OCI-LY1 (cell line): Measurements from ENCODE around the gene CST4.

Experiments used
- H2AFZ ChIP-seq: fragments of 200-600 bp; sonication (generic), shearing (Covaris generic); 2 replicates; pipeline ENCODE4 v1.6.0; 2014; ENCODE audit warnings: antibody characterized with exemption, mild to moderate bottlenecking, low read length
- H3F3A ChIP-seq: fragments of 200-600 bp; sonication (generic), shearing (Covaris generic); 2 replicates; pipeline ENCODE4 v1.6.0; 2014; ENCODE audit warnings: mild to moderate bottlenecking, antibody characterized with exemption, low read length, moderate library complexity; ENCODE audit not compliant: insufficient read depth
- H3K27ac ChIP-seq: fragments of 200-600 bp; sonication (generic); 2 replicates; pipeline ENCODE4 v1.5.1; 2014; ENCODE audit warnings: low read length, mixed run types, mild to moderate bottlenecking, low read depth; ENCODE audit not compliant: poor library complexity, severe bottlenecking
- H3K27me3 ChIP-seq: fragments of 200-600 bp; sonication (generic); 2 replicates; pipeline ENCODE4 v1.6.0; 2014; ENCODE audit warnings: antibody characterized with exemption, mild to moderate bottlenecking, low read length, moderate library complexity; ENCODE audit not compliant: insufficient read depth
- H3K36me3 ChIP-seq: fragments of 200-600 bp; sonication (generic); 2 replicates; pipeline ENCODE4 v1.6.1; 2014; ENCODE audit warnings: mild to moderate bottlenecking, antibody characterized with exemption, low read length, moderate library complexity, mixed read lengths; ENCODE audit not compliant: insufficient read depth
- H3K4me1 ChIP-seq: fragments of 200-600 bp; sonication (generic); 2 replicates; pipeline ENCODE4 v1.5.1; 2014; ENCODE audit warnings: mild to moderate bottlenecking, low read length, moderate library complexity; ENCODE audit not compliant: insufficient read depth, severe bottlenecking
- H3K4me2 ChIP-seq: fragments of 200-600 bp; sonication (generic), shearing (Covaris generic); 2 replicates; pipeline ENCODE4 v1.6.1; 2014; ENCODE audit warnings: low read length
- H3K4me3 ChIP-seq: fragments of 200-600 bp; sonication (generic); 2 replicates; pipeline ENCODE4 v1.5.1; 2014; ENCODE audit warnings: low read length, low read depth, mild to moderate bottlenecking, mixed read lengths; ENCODE audit not compliant: poor library complexity, severe bottlenecking
- H3K79me2 ChIP-seq: fragments of 200-600 bp; shearing (Covaris generic); 2 replicates; pipeline ENCODE4 v1.6.1; 2016; ENCODE audit warnings: mixed run types, low read length, mixed read lengths; ENCODE audit not compliant: insufficient read depth
- H3K9ac ChIP-seq: fragments of 200-600 bp; sonication (generic), shearing (Covaris generic); 2 replicates; pipeline ENCODE4 v1.6.1; 2014; ENCODE audit warnings: mild to moderate bottlenecking, low read length, mixed read lengths
- H3K9me2 ChIP-seq: fragments of 200-600 bp; sonication (generic), shearing (Covaris generic); 2 replicates; pipeline ENCODE4 v1.6.1; 2014; ENCODE audit warnings: low read depth, mild to moderate bottlenecking, low read length, mixed read lengths
- H3K9me3 ChIP-seq: fragments of 200-600 bp; shearing (Covaris generic); 2 replicates; pipeline ENCODE4 v1.6.1; 2014; ENCODE audit warnings: low read length, mixed read lengths
- H4K20me1 ChIP-seq: fragments of 200-600 bp; sonication (generic), shearing (Covaris generic); 2 replicates; pipeline ENCODE4 v1.6.0; 2016; ENCODE audit warnings: mild to moderate bottlenecking, low read length; ENCODE audit not compliant: insufficient read depth
- EZH2 ChIP-seq: fragments of 200-600 bp; sonication (generic), shearing (Covaris generic); IDR thresholded peaks from 2 replicates; pipeline ENCODE4 v1.8.0; 2017; ENCODE audit warnings: borderline replicate concordance, mixed run types, mild to moderate bottlenecking, antibody characterized with exemption, low read length, moderate library complexity, mixed read lengths
- TF ChIP-seq, protein P1 (sequence below): fragments of 200-600 bp; sonication (generic), shearing (Covaris generic); IDR thresholded peaks from 2 replicates; pipeline ENCODE4 v1.5.1; 2017; ENCODE audit warnings: mild to moderate bottlenecking, antibody characterized with exemption, low read length, moderate library complexity, mixed read lengths

Gene CST4

DNA sequence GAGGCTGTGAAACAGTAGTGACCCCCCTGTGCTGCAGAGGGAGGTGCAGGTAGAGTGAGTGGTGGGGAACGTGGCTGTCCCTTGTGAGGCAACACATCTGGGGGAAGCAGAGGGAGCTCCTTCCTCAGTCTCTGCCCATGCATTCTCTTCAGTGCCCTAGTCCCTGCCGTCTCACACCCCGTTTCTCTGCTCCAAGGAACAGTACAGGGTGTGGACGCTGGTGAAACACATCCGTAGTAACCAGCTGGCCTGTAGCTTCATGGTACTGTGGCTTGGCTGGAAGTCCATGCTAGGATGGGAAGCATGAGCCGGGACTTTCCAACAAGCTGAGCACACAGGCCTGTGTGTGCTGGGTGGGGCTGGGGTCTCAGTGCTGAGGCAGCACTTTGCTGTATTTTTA is 25.7 kb downstream of the CST4 start:
- H3K9me2 ChIP-seq, result no peaks in the 10 kb centered on the region
- no peaks in the 10 kb centered on the region for H3K36me3 ChIP-seq
- H3K27me3 ChIP-seq, result no peaks in the 10 kb centered on the region
- H3K4me1 ChIP-seq, result no peaks in the 10 kb centered on the region
- no peak for TF ChIP-seq EZH2
- TF ChIP-seq, protein P1, sequence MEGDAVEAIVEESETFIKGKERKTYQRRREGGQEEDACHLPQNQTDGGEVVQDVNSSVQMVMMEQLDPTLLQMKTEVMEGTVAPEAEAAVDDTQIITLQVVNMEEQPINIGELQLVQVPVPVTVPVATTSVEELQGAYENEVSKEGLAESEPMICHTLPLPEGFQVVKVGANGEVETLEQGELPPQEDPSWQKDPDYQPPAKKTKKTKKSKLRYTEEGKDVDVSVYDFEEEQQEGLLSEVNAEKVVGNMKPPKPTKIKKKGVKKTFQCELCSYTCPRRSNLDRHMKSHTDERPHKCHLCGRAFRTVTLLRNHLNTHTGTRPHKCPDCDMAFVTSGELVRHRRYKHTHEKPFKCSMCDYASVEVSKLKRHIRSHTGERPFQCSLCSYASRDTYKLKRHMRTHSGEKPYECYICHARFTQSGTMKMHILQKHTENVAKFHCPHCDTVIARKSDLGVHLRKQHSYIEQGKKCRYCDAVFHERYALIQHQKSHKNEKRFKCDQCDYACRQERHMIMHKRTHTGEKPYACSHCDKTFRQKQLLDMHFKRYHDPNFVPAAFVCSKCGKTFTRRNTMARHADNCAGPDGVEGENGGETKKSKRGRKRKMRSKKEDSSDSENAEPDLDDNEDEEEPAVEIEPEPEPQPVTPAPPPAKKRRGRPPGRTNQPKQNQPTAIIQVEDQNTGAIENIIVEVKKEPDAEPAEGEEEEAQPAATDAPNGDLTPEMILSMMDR, result no peak
- no peak overlapping the region for H3K9ac ChIP-seq
- no peak overlapping the region for H2AFZ ChIP-seq
- H3K9me3 ChIP-seq, result no peaks in the 10 kb centered on the region
- no peaks in the 10 kb centered on the region for H3F3A ChIP-seq
- no peak overlapping the region for H3K4me3 ChIP-seq
- H3K4me2 ChIP-seq, result no peak overlapping the region
- no peak overlapping the region for H3K27ac ChIP-seq
- no peaks in the 10 kb centered on the region for H4K20me1 ChIP-seq
- no peaks in the 10 kb centered on the region for H3K79me2 ChIP-seq

DNA sequence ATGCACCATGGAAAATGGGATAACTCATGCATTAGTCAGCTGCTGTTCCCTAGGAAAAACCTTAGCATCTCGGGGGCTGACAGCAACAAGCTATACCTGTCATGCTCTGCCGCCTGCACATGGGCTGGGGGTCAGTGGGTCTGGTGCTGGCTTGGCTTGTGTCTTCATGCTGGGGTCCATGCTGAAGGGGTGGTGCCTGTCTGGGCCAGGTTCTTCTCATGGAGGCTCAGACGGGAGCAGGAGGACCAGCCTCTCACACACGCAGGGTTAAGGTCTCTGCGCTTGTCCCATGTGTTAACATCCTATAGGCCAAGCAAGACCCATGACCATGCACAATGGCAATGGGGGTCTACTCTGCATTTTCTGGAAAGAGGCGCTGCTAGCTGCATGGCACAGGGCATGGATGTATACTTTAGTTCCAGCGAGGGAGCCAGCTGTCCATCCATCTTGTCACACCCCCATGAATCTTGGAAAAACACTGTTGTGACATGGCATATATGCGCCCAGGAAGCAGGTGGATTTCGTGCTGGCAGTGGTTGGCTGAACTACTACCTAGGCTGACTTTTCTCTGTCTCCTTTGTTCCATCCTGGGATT is 26.5 kb downstream of the CST4 start:
- Histone ChIP-seq H3K4me2 (no peak overlapping the region), H3K4me1 (no peaks in the 10 kb centered on the region), H3F3A (no peaks in the 10 kb centered on the region), H3K4me3 (no peak overlapping the region), H3K9me2 (no peaks in the 10 kb centered on the region), H3K27me3 (no peaks in the 10 kb centered on the region), H3K27ac (no peak overlapping the region), H3K9me3 (no peaks in the 10 kb centered on the region), H2AFZ (no peak overlapping the region), H3K9ac (no peak overlapping the region), H3K79me2 (no peaks in the 10 kb centered on the region), H3K36me3 (no peaks in the 10 kb centered on the region), H4K20me1 (no peaks in the 10 kb centered on the region)
- TF ChIP-seq EZH2, result no peak
- TF ChIP-seq, protein P1, result no peak

DNA sequence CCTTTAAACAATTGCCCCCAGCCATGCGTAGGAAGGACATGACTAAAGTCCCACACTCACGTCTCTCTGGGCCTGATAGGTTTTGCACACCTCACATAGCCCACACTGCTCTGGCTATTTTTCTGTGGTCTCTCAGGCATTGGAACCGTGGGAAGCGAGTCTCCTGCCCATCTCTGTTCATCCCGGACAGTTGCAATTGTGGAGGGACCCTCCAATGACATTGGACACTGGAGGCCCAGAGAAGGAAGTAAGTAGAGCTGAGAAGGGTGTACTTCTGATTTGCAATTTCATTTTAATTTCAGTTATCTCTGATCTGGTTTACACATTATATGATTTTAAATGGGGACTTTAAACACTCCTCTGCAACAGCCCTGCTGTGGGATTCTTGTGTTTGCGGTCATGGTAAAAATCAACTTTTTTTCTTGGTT is 27.8 kb downstream of the CST4 start:
- H3K9ac ChIP-seq, result no peak overlapping the region
- H3K36me3 ChIP-seq, result no peaks in the 10 kb centered on the region
- H3K27ac ChIP-seq, result no peak overlapping the region
- H2AFZ ChIP-seq, result no peak overlapping the region
- H3K9me2 ChIP-seq, result no peaks in the 10 kb centered on the region
- H3K27me3 ChIP-seq, result no peaks in the 10 kb centered on the region
- no peaks in the 10 kb centered on the region for H3K4me1 ChIP-seq
- no peaks in the 10 kb centered on the region for H3F3A ChIP-seq
- H3K4me2 ChIP-seq, result no peak overlapping the region
- no peak overlapping the region for H3K4me3 ChIP-seq
- TF ChIP-seq, protein P1, result no peak
- TF ChIP-seq EZH2, result no peak
- H4K20me1 ChIP-seq, result no peaks in the 10 kb centered on the region
- no peaks in the 10 kb centered on the region for H3K9me3 ChIP-seq
- no peaks in the 10 kb centered on the region for H3K79me2 ChIP-seq
